VCaP (cell line): ENCODE measurements around the gene RPUSD3.

Experiments
- H3K27ac ChIP-seq: fragments of 450-650 bp; 2 replicates; pipeline ENCODE4 v1.5.1; 2017
- CTCF ChIP-seq: fragments of 450-650 bp; conservative IDR thresholded peaks from 2 replicates; pipeline ENCODE4 v1.5.1; 2017; ENCODE audit warnings: mild to moderate bottlenecking, moderate library complexity

Gene RPUSD3

GRCh38 chr3:9810846-9811245 is 33.0 kb downstream of the RPUSD3 start:
- TF ChIP-seq CTCF, result no peak
- H3K27ac ChIP-seq, result peak overlapping the region; percentile 93

GRCh38 chr3:9810433-9810770 is 33.4 kb downstream of the RPUSD3 start:
- H3K27ac ChIP-seq, result peak overlapping the region; percentile 93
- TF ChIP-seq CTCF, result no peak

GRCh38 chr3:9809615-9810432 is 34.0 kb downstream of the RPUSD3 start, which contains the start of gene TTLL3:
Gene TTLL3 (plus strand): TSS chr3:9810262. CDS start chr3:9810662, 400 bp downstream.
- peak within 1 kb of the TSS; percentile 93 for H3K27ac ChIP-seq
- no peak for TF ChIP-seq CTCF

GRCh38 chr3:9809239-9809614 is 34.6 kb downstream of the RPUSD3 start:
- peak overlapping the region; percentile 93 for H3K27ac ChIP-seq
- TF ChIP-seq CTCF, result no peak

- TF ChIP-seq CTCF, result peak; percentile 65
- H3K27ac ChIP-seq, result peak overlapping the region; percentile 93
Measured at GRCh38 chr3:9808345-9809037, 35.3 kb downstream of the RPUSD3 start.

- peak overlapping the region; percentile 93; the same call in 1 of the 2 replicates for H3K27ac ChIP-seq
- TF ChIP-seq CTCF, result no peak
Measured at GRCh38 chr3:9807981-9808344, 35.8 kb downstream of the RPUSD3 start.

- H3K27ac ChIP-seq, result no peak overlapping the region
- TF ChIP-seq CTCF, result no peak
Measured at GRCh38 chr3:9806688-9807589, 36.9 kb downstream of the RPUSD3 start.
